NCI-H1048 (cell line): ENCODE measurements around the gene FRAT2.

ENCODE experiments used
- DNase-seq: peaks from one replicate; lab custom pipeline; 2025; lab: John Stamatoyannopoulos, UW

Gene FRAT2

DNA sequence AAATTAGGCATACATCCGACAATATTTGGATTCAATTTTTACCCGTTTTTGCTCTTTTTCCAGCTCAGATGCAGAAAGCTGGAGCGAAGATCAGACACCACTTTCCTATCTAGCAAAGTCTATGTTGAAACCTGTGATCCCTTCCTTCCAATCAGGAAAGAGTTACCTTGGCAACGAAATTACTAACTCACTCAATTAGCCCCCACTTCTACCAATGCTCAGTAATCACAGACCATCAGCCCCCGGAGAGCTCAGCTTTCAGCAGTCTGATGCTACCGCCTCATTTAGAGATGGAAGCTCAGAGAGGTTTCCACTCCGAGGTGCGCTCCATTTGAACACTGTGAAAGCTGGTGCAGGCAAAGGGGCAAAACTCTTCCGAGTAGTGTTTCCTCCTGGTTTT, 8.8 kb downstream of the FRAT2 start:
- DNase-seq = no peak

DNA sequence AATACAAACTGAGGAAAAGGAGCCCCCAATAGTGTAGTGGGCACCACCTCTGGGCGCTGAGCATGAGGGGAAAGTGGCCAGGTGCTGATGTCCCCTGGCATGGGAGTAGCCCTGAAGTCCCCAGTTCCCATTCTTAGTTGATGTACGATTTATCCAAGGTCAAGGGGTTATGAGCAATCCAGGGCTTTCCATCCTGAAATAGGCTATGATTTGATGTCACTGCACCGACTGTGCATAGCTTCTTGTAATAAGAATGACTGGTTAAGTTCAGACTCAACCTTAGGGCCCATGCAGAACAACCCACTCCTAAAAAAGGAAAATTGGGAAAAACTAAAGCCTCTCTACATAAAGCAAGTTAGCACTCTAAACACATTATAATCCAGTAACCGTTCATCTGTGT, 11.0 kb downstream of the FRAT2 start:
- no peak for DNase-seq

DNA sequence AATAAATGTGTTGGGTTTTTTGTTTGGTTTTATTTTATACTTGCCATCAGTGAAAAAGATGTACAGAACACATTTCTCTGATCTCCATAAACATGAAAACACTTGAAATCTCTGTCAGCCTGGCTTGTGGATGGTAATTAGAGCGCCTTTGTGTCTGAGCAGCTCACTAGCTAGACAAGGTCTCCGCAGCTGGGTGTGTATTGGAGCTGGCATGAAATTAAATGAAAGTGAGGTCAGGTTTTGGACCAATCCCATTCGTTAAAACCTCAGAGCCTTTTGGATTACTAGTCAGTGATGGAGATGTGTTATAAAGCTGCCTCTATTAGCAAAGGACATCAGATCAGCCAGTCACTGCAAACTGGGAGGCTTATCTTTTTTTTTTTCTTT, 12.7 kb downstream of the FRAT2 start:
- DNase-seq = no peak

DNA sequence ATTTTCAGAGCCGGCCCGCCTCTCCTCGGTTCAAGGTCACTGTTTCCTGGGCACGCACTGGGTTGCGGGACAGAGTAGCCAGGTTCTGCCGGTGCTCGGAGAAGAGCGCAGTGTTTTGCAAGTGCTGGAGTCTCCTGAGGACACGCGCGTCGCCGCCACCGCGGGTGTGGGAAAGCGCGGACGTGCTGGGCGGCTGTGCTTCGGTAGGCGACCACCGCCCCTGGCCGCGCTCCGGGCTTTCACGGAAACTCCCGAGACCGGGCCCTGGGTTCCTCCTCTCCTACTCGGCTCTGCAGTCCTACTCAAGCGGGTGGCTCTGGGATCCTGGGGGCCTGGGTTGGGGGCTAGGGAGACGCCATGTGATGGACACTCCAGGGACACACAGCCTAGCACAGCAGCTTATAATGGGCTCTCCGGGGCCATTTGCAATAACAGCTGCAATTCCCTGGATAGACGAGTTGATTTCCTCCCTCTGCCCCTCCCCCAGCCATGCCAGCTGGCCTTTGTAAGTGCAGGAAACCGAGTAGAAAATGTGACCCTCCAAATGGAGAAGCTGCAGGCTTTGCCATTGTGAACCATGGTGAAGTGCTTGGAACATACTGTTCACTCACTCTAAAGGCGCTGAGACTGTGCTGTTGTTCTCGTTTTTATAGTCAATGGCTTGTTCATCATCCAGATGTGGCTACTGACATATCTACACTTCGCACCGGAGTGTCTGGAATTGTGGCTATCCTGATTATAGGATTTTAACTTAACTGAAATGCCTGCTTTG, 13.3 kb downstream of the FRAT2 start:
- DNase-seq = no peak

DNA sequence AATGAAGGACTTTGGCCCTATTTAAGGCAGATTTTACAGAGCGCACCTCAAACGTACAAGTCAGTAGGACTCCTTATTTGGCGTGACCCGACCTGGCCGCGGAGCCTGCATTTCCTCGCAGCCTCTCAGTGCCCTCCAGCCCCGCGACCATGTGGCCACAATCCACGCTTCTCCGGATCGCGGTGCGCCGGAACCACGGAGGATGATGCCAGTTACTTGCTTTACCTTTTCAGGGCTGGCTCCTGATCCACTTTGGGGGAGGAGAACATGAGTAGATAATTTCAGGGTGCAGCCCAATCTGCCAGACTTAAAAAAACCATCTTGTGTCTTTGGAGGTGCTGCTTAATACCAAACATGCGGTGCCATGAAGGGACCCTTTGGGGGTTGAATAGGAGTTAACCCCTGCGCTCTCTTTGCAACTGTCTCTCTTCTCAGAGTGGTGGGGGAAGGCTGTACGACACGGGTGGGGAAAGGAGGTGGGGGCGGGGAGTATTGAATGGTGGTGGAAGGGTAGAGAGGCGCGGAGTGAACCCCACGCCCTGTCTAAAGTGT, 14.0 kb downstream of the FRAT2 start:
- DNase-seq = no peak

DNA sequence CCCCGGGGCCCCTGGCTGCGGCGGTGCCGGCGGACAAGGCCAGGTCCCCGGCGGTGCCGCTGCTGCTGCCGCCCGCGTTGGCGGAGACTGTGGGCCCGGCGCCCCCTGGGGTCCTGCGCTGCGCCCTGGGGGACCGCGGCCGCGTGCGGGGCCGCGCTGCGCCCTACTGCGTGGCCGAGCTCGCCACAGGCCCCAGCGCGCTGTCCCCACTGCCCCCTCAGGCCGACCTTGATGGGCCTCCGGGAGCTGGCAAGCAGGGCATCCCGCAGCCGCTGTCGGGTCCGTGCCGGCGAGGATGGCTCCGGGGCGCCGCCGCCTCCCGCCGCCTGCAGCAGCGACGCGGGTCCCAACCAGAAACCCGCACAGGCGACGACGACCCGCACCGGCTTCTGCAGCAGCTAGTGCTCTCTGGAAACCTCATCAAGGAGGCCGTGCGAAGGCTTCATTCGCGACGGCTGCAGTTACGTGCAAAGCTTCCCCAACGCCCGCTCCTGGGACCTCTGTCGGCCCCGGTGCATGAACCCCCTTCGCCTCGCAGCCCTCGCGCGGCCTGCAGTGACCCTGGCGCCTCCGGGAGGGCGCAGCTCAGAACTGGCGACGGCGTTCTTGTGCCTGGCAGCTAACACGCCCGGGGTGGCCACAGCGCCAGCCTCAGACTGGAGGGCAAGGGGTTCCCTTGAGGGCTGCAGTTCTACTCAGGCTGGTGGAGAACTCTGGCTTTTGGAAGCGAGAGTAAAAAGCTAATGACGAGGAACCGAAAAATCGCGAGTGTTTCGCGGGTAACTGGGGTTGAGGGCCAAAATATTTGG, 14.7 kb downstream of the FRAT2 start:
- DNase-seq = no peak

DNA sequence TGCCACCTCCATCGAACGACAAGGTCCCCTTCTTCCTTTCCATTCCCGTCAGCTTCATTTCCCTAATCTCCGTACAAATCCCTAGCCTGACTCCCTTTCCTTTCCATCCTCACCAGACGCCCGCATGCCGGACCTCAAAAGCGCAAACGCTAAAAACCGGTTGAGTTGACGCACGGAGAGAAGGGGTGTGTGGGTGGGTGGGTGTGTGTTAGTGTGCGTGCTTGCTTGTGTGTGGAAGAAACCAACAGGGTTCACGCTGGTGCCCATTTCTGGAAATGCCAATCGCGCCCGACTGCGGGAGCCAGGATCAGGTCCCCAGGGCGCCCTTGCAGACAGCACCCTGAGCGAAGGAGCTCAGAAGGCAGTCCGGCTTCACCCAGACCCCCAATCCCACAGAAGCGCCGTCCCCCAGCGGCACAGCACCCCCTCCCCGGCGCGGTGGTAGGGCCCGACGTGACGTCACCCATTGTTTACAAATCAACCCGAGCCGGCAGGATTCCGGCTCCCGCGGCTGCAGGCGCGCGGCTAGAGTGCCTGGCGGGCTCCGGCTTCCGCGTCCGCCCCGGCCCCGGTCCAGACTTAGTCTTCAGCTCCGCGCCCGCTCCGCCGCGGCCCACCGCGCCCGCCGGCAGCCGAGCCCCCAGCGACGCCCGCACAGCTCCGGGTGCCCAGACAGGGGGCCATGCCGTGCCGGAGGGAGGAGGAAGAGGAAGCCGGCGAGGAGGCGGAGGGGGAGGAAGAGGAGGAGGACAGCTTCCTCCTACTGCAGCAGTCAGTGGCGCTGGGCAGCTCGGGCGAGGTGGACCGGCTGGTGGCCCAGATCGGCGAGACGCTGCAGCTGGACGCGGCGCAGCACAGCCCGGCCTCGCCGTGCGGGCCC, 15.5 kb downstream of the FRAT2 start, which contains the start of gene FRAT1:
FRAT1 (plus strand) TSS at position 500 of the 880 bp plus-strand sequence; CDS start at position 683, 183 bp downstream.
- DNase-seq = peak; percentile 42

DNA sequence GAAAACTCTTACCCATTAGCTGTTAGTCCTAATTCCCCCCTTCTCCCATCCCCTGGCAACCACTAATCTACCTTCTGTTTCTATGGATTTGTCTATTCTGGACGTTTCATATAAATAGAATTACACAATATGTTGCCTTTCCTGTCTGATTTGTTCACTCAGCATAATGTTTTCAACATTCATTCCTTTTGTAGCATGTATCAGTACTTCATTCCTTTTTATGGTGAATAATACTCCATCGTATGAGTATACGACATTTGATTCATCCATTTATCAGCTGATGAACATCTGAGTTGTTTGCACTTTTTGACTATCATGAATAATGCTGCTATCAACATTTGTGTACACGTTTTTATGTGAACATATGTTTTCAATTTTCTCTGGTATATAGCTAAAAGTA, 19.9 kb downstream of the FRAT2 start:
- no peak for DNase-seq

DNA sequence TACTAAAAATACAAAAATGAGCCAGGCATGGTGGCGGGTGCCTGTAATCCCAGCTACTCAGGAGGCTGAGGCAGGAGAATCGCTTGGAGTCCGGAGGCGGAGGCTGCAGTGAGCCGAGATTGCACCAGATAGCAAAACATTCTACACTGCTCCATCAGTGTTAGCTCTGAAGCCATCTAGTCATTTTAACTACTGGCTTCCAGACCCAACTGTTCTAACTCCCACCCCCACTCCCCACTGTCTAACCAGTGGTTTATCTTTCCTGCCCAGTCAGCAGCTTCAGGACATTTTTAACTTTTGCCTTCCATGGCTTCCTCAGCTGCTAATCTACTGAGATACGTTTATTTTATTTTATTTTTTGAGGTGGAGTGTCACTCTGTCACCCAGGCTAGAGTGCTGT, 21.6 kb downstream of the FRAT2 start:
- DNase-seq = no peak

DNA sequence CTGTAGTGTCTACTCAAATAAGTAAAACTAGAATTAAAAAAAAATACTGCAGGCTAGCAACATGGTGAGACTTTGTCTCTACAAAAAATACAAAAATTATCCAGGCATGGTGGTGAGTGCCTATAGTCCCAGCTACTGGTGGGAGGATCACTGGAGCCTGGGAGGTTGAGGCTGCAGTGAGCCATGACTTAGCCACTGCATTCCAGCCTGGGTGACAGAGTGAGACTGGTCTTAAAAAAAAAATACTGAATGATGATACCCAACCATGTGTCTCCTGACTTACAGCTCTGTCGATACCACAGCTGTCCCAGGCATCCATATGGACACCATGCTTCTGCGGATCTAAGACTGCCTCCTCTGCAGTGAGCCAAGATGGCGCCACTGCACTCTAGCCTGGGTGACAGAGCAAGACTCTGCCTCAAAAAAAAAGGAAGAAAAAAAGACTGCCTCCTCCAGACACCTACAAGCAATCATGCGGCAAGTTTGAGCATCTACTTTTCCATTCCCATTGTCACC, 23.4 kb downstream of the FRAT2 start:
- DNase-seq = no peak

DNA sequence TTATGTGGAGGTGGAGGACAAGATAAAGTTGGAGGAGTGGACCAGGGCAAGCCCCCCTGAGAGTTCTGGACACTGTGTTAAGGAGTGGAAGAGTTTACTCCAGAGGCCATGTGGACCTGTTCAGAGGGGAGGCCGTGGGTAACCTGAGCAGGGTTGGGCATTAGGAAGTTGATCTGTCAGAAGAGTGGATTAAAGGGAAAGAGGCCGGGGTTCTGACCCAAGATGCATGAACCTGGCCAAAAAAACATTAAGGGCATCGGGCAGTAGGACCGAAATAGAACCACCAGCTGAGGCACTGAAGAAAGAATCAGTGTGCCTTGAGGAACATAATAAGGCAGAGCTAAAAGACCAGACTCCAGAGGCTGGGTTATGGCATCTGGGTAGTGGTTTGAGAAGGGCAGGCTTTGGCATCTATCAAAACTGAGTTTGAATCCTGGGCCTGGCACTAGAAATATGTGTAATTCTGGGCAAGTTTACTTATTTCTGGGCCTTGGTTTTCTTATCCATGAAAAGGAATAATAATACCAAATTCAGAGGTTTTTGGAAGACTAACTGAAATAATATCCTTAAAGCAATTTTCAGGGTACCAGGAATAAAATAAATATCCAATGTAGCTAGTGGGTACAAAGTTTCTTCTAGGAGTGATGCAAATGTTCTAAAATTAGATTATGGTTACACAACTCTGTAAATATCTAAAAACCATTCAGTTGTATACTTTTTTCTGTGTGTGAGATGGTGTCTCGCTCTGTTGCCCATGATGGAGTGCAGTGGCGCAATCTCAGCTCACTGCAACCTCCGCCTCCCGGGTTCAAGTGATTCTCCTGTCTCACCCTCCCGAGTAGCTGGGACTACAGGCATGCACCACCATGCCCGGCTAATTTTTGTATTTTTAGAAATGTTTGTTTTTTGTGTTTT, 26.4 kb downstream of the FRAT2 start:
- DNase-seq = no peak

DNA sequence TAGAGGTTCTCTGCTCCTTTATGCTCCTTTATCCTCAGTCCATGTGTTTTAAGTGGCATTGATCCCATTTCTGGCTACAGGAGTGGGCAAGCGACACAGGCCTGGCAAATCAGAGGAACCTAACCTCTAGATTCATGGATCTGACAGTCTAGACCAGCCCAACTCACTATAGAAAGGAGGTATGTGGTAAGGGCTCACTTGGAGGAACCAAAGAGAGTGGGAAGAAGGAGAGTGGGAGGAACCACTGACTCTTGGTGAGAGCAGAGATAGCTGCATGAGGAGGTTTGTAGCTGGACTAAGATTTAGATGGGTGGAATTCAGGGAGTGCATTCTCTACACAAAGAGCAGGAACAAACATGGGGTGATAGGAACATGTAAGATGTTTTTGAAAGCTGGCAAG, 27.1 kb downstream of the FRAT2 start:
- DNase-seq = no peak

DNA sequence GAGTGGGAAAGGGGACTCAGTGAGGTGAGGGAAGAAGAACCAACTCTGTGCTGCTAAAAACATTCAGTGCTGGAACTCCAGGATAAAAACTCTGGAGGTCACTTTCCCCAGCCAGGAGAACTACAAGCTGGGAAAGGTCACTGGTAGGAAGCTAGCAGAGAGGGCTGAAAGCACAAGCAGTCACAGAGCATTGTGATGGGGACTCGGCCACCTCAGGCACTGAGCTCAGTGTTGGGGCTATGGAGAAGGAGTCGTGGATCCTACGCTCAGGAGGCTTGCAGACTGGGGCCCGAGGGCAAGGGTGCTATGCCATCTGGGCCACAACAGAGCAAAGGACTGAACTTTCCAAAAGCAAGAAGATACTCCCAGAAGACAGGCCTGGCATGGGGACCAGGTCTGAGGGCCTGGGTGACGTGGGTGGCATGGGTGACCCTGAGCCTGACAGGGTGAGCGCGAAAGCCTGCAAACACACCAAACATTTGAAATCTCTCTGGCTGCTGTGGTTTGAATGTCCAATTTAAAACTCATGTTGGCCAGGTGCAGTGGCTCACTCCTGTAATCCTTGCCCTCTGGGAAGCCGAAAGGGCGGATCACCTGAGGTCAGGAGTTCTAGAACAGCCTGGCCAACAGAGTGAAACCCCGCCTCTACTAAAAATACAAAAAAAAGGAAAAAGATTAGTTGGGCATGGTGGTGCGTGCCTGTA, 32.3 kb downstream of the FRAT2 start:
- DNase-seq = no peak

DNA sequence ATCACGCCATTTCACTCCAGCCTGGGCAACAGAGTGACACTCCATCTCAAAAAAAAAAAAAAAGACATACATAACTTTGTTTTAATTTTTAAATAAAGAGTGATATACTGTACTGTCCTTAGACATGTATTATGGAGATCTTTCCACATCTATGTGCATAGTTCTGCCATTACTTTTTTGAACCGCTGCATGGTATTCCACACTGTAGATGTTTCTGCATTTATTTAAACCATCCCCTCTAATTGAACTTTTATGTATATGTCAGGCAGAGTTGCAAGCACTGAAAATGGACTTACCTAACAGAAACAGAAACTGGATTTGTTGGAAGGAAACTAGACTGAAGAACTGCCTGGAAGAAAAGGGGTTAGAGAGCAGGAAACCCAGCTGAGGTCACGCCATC, 33.5 kb downstream of the FRAT2 start:
- no peak for DNase-seq

DNA sequence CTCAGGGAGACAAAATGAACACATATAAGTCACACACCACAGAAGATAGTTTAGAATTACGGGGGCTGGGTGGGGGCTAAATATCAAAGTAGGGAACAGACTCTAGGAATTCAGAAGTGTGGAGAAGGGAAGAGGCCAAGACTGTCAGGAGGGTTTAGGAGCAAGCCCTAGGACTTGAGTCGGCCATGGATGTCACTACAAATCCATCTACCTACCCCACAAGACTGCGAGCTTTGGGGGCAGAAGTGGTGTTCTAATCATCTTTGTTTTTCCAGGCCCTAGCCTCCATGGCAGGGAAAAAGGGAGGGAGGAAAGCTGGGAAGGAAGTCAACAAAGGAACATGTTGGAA, 36.3 kb downstream of the FRAT2 start:
- no peak for DNase-seq

DNA sequence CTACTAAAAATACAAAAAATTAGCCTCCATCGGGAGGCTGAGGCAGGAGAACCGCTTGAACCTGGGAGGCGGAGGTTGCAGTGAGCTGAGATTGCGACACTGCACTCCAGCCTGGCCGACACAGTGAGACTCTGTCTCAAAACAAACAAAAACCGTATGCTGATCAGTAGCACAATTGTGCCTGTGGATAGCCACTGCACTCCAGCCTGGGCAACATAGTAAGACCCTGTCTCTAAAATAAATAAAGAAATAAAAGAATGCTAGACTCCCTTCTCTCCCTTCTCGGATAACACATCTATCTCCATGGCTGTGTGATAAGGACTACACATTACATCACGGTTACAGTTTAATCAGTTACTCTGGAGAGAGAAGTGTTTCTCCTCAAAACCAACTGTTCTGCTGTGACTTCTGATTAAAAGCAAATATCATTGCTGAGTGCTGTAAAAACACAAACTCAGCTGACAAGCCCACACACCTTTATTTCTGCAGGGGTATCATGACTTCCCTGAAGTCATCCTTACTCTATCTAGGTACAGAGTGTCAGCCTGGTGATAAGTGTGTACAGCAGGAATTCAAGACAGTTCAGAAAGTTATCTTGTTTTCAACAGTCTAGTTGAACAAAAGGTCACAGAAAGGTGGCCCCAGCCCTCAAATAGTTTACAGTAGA, 36.8 kb downstream of the FRAT2 start:
- DNase-seq = no peak

DNA sequence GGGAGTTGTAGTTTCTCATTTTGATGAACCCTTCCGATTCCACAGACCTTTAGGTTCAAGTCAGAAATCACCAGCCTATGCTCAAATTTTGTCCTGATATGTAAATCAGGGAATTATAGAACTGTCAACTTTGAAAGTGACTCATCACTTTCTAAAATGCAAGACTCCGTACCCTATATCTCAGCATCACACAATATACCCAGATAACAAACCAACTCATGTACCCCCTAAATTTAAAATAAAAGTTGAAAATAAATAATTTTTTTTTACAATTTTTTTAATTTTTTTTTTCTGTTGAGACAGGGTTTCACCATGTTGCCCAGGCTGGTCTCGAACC, 41.7 kb downstream of the FRAT2 start:
- no peak for DNase-seq

DNA sequence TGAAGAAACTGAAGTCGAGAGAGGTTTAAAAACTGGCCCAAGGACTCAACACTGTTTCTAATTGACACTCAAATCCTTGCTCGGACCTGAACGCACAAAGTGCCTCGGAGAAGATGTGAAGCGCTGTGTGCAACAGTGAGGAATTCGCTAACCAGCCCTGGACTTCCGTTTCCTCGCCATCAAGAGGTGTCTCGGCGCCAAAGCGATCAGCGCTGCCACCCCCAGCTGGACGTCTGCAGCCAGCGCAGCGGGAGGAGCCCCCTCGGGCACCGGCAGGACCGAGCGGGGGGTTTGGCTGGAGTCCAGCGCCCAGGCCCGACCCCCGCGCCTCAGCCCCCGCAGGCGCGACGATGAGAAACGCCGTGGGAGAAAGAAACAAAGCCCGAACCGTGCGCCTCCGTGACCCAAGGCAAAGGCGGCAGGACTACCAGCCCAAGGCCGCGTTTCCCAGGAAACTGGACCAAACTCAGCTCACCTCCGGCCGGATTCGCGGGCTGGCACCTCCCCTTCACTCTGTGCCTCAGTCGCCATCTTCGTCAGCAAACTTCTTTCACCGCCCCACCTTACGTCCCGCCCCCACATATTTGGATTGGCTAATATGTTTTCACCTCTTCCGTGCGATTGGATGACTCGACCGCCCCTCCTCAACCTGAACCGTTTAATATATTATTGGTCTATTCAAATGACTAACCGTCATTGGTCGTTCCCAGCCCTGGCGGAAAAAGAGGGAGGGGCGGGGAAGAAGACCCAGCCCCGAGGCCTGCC, 42.2 kb downstream of the FRAT2 start, which contains the start of gene ARHGAP19:
ARHGAP19 (minus strand) TSS at position 541 of the 765 bp plus-strand sequence; CDS start at position 531, 10 bp downstream.
- peak; percentile 95 for DNase-seq
